GM19239 (cell line): Measurements from ENCODE around the gene SPSB1.

Source experiments
- DNase-seq: peaks from one replicate; pipeline ENCODE4 v3.0.0; 2011; ENCODE audit warnings: low spot score; ENCODE audit not compliant: insufficient read length
- FAIRE-seq: peaks from 2 replicates; lab custom pipeline; 2011; peaks lifted over from hg19 to GRCh38; lab: Jason Lieb, UNC

SPSB1 gene

GRCh38 chr1:9356829-9357466 lies 64.3 kb downstream of the SPSB1 start:
- DNase-seq, result no peak
- FAIRE-seq, result no peak

GRCh38 chr1:9357958-9358357 lies 65.3 kb downstream of the SPSB1 start:
- no peak for DNase-seq

GRCh38 chr1:9360371-9361064 lies 67.8 kb downstream of the SPSB1 start:
- DNase-seq (no peak), FAIRE-seq (no peak)

More at GRCh38 chr1:9357958-9358357, 65.3 kb downstream of the SPSB1 start:
- FAIRE-seq, result no peak

- FAIRE-seq (no peak), DNase-seq (no peak)
These were observed 69.1 kb downstream of the SPSB1 start for GRCh38 chr1:9361630-9362260.

GRCh38 chr1:9362488-9362887 lies 69.8 kb downstream of the SPSB1 start:
- DNase-seq (no peak), FAIRE-seq (no peak)

GRCh38 chr1:9363061-9363471 lies 70.4 kb downstream of the SPSB1 start:
- FAIRE-seq, result no peak

GRCh38 chr1:9366298-9366697 lies 73.6 kb downstream of the SPSB1 start:
- FAIRE-seq (no peak), DNase-seq (no peak)

More at GRCh38 chr1:9363061-9363471, 70.4 kb downstream of the SPSB1 start:
- DNase-seq, result no peak

- DNase-seq (no peak), FAIRE-seq (no peak)
These were observed 74.5 kb downstream of the SPSB1 start for GRCh38 chr1:9366943-9367780.

- FAIRE-seq (no peak), DNase-seq (no peak)
These were observed 75.1 kb downstream of the SPSB1 start for GRCh38 chr1:9367806-9368205.

- no peak for FAIRE-seq
These were observed 75.7 kb downstream of the SPSB1 start for GRCh38 chr1:9368356-9368755.

GRCh38 chr1:9369964-9370788 lies 77.5 kb downstream of the SPSB1 start:
- no peak for FAIRE-seq
- no peak for DNase-seq

More at GRCh38 chr1:9368356-9368755, 75.7 kb downstream of the SPSB1 start:
- no peak for DNase-seq

- FAIRE-seq (no peak), DNase-seq (no peak)
These were observed 78.8 kb downstream of the SPSB1 start for GRCh38 chr1:9371391-9371935.

- FAIRE-seq, result no peak
These were observed 79.3 kb downstream of the SPSB1 start for GRCh38 chr1:9371951-9372350.

GRCh38 chr1:9373619-9374018 lies 80.9 kb downstream of the SPSB1 start:
- DNase-seq (no peak), FAIRE-seq (no peak)

More at GRCh38 chr1:9371951-9372350, 79.3 kb downstream of the SPSB1 start:
- DNase-seq, result no peak

GRCh38 chr1:9374748-9375341 lies 82.2 kb downstream of the SPSB1 start:
- FAIRE-seq (no peak), DNase-seq (no peak)

GRCh38 chr1:9375912-9376311 lies 83.2 kb downstream of the SPSB1 start:
- DNase-seq, result no peak
- no peak for FAIRE-seq

- FAIRE-seq, result no peak
- DNase-seq, result no peak
These were observed 83.7 kb downstream of the SPSB1 start for GRCh38 chr1:9376430-9376829.

GRCh38 chr1:9376886-9377333 lies 84.2 kb downstream of the SPSB1 start:
- FAIRE-seq, result no peak
- no peak for DNase-seq

- FAIRE-seq (no peak), DNase-seq (no peak)
These were observed 86.1 kb downstream of the SPSB1 start for GRCh38 chr1:9378801-9379200.
